Testis (tissue), 2 donors: Measurements from ENCODE around the gene NETO2.

Source experiments
- CTCF ChIP-seq, 3 experiments: fragments of 450-650 bp in 2 of 3; fragments of 200-600 bp in 1 of 3; sonication (generic) in 1 of 3; IDR thresholded peaks; one replicate each; pipeline ENCODE4 v1.5.1; 2016 to 2019; ENCODE audit warnings: antibody characterized with exemption in 3 of 3, mild to moderate bottlenecking in 2 of 3, moderate library complexity in 1 of 3
- POLR2A ChIP-seq: fragments of 450-650 bp; IDR thresholded peaks from one replicate; pipeline ENCODE4 v1.6.1; 2017; ENCODE audit warnings: antibody characterized with exemption, mild to moderate bottlenecking, moderate library complexity

GRCh38 chr16:47161464-47161863 lies 17.7 kb upstream of the NETO2 start:
- TF ChIP-seq CTCF (IDR thresholded peaks at IDR 0.05) (no peak), POLR2A (no peak)
